Epithelial cell of prostate (primary cell): Measurements from ENCODE around the gene TLE6.
"Not testable (repeated sequence)": the region's sequence is repeated elsewhere in the genome, so short reads cannot be mapped to it uniquely, and the experiment has no call there.

ENCODE experiments used
- DNase-seq: peaks from one replicate; pipeline ENCODE4 v3.0.0-alpha.2; 2011; ENCODE audit warnings: low read depth, low spot score
- H3K27ac ChIP-seq: fragments of 450-650 bp; 2 replicates; pipeline ENCODE4 v1.5.1; 2017; ENCODE audit warnings: mild to moderate bottlenecking

The TLE6 gene

GRCh38 chr19:2970201-2970835 lies 7.0 kb upstream of the TLE6 start:
- no peak for DNase-seq
- H3K27ac ChIP-seq = no peak overlapping the region

GRCh38 chr19:2973229-2973628 lies 4.1 kb upstream of the TLE6 start:
- no peak for DNase-seq
- no peak overlapping the region for H3K27ac ChIP-seq

GRCh38 chr19:2974342-2975041 lies 2.9 kb upstream of the TLE6 start:
- no peak for DNase-seq
- H3K27ac ChIP-seq = no peak overlapping the region

- DNase-seq = no peak
- H3K27ac ChIP-seq = no peak overlapping the region
Measured at GRCh38 chr19:2976609-2977000, 759 bp upstream of the TLE6 start.

GRCh38 chr19:2977746-2978138 lies 378 bp downstream of the TLE6 start:
- DNase-seq = no peak

GRCh38 chr19:2978166-2978767 lies 903 bp downstream of the TLE6 start:
- no peak for DNase-seq
- no peak overlapping the region for H3K27ac ChIP-seq

More at GRCh38 chr19:2977746-2978138, 378 bp downstream of the TLE6 start:
- H3K27ac ChIP-seq = no peak overlapping the region

GRCh38 chr19:2978772-2979171 lies 1.4 kb downstream of the TLE6 start:
- H3K27ac ChIP-seq = no peak overlapping the region
- DNase-seq = no peak

GRCh38 chr19:2981898-2982297 lies 4.5 kb downstream of the TLE6 start:
- no peak for DNase-seq
- no peak overlapping the region for H3K27ac ChIP-seq

GRCh38 chr19:2982561-2982960 lies 5.2 kb downstream of the TLE6 start:
- no peak overlapping the region for H3K27ac ChIP-seq
- no peak for DNase-seq

- no peak for DNase-seq
- H3K27ac ChIP-seq = no peak overlapping the region
Measured at GRCh38 chr19:2982983-2983350, 5.6 kb downstream of the TLE6 start.

GRCh38 chr19:2983351-2984214 lies 6.2 kb downstream of the TLE6 start:
- DNase-seq = no peak
- no peak overlapping the region for H3K27ac ChIP-seq

GRCh38 chr19:2984215-2984528 lies 6.8 kb downstream of the TLE6 start:
- DNase-seq = no peak
- H3K27ac ChIP-seq = no peak overlapping the region

GRCh38 chr19:2986951-2987524 lies 9.7 kb downstream of the TLE6 start:
- no peak overlapping the region for H3K27ac ChIP-seq
- no peak for DNase-seq

GRCh38 chr19:2987797-2988196 lies 10.4 kb downstream of the TLE6 start:
- H3K27ac ChIP-seq = no peak overlapping the region
- no peak for DNase-seq

GRCh38 chr19:2988568-2988967 lies 11.2 kb downstream of the TLE6 start:
- no peak for DNase-seq
- no peak overlapping the region for H3K27ac ChIP-seq

- DNase-seq = no peak
- no peak overlapping the region for H3K27ac ChIP-seq
Measured at GRCh38 chr19:2989236-2989946, 12.0 kb downstream of the TLE6 start.

- DNase-seq, H3K27ac ChIP-seq: not testable (repeated sequence)
Measured at GRCh38 chr19:2992333-2992732, 15.0 kb downstream of the TLE6 start.

- DNase-seq = no peak
- H3K27ac ChIP-seq = no peak overlapping the region
Measured at GRCh38 chr19:2992958-2993357, 15.6 kb downstream of the TLE6 start.

GRCh38 chr19:2993579-2993978 lies 16.2 kb downstream of the TLE6 start:
- DNase-seq = no peak
- no peak overlapping the region for H3K27ac ChIP-seq

GRCh38 chr19:2994588-2995131 lies 17.3 kb downstream of the TLE6 start:
- no peak overlapping the region for H3K27ac ChIP-seq
- no peak for DNase-seq
